Measurements from ENCODE around the gene ZSWIM3. TPM values are rescaled to one million over a fixed set of nuclear protein-coding genes. Genes with fewer than 3 reads are reported as not detected.

The ZSWIM3 gene
- total and polyA plus RNA-seq, 8 donors = 3.5 to 6.7 (median 5.7) TPM

DNA sequence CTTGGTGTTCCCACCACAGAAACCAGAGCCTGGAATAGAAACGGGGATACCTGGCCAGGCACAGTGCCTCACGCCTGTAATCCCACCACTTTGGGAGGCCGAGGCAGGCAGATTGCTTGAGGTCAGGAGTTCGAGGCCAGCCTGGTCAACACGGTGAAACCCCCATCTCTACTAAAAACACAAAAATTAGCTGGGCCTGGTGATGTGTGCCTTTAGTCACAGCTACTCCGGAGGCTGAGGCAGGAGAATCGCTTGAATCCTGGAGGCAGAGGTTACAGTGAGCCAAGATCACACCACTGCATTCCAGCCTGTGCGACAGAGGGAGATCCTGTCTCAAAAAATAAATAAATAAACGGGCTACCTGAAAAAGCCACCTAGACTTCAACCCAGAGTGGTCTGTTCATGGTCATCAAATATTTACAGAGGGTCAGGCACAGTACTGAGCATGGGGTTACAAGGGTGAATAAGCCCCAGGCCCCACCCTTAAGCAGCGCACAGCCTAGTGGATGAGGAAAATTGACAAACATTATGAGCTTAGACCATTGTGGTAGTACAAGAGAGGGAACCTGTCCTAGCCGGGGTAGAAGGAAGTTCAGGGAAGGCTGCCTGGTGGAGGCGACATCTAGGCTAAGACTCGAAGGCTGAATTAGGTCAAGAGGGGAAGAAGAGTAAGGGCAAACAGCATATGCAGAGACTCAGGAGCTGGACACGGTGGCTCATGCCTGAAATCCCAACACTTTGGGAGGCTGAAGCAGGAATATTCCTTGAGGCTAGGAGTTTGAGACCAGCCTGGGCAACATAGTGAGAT is 69.9 kb downstream of the ZSWIM3 start:
- Histone ChIP-seq H3K36me3 (no peaks in the 10 kb centered on the region), H3K27me3 (no peaks in the 10 kb centered on the region), H3K4me1 (peaks cover 5 to 15% of the 10 kb centered on the region in 2 donors), H3K27ac (no peak overlapping the region), H3K9me3 (no peaks in the 10 kb centered on the region), H3K4me3 (no peak overlapping the region)
- DNase-seq (no peak), ATAC-seq (no peak)
- TF ChIP-seq, protein P1, sequence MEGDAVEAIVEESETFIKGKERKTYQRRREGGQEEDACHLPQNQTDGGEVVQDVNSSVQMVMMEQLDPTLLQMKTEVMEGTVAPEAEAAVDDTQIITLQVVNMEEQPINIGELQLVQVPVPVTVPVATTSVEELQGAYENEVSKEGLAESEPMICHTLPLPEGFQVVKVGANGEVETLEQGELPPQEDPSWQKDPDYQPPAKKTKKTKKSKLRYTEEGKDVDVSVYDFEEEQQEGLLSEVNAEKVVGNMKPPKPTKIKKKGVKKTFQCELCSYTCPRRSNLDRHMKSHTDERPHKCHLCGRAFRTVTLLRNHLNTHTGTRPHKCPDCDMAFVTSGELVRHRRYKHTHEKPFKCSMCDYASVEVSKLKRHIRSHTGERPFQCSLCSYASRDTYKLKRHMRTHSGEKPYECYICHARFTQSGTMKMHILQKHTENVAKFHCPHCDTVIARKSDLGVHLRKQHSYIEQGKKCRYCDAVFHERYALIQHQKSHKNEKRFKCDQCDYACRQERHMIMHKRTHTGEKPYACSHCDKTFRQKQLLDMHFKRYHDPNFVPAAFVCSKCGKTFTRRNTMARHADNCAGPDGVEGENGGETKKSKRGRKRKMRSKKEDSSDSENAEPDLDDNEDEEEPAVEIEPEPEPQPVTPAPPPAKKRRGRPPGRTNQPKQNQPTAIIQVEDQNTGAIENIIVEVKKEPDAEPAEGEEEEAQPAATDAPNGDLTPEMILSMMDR (IDR thresholded peaks at IDR 0.05) = no peak
- intact Hi-C loops (cut with DNase I) = no loop called here

Other genes starting within 250 kb of the ZSWIM3 start
- not detected for gene WFDC10A, start 227.9 kb upstream of the ZSWIM3 start, total RNA-seq
- gene WFDC10A, start 227.9 kb upstream of the ZSWIM3 start, polyA plus RNA-seq (ENCODE audit: insufficient read length in 6 of 6) = not detected
- not detected for gene WFDC9, start 226.3 kb upstream of the ZSWIM3 start, total RNA-seq
- gene WFDC9, start 226.3 kb upstream of the ZSWIM3 start, polyA plus RNA-seq (ENCODE audit: insufficient read length in 6 of 6) = not detected
- gene WFDC11, start 187.4 kb upstream of the ZSWIM3 start, total RNA-seq = not detected
- gene WFDC11, start 187.4 kb upstream of the ZSWIM3 start, polyA plus RNA-seq (ENCODE audit: insufficient read length in 6 of 6) = not detected
- gene WFDC13, start 155.6 kb upstream of the ZSWIM3 start, total RNA-seq = not detected
- not detected for gene WFDC13, start 155.6 kb upstream of the ZSWIM3 start, polyA plus RNA-seq (ENCODE audit: insufficient read length in 6 of 6)
- 1 to 10 TPM in 1 of 2 donors, under 1 TPM in 1; 0.44 to 1.2 TPM for gene WFDC10B, start 152.6 kb upstream of the ZSWIM3 start, total RNA-seq
- not detected for gene WFDC10B, start 152.6 kb upstream of the ZSWIM3 start, polyA plus RNA-seq (ENCODE audit: insufficient read length in 6 of 6)
- not detected for gene SPINT4, start 135.3 kb upstream of the ZSWIM3 start, total RNA-seq
- not detected for gene SPINT4, start 135.3 kb upstream of the ZSWIM3 start, polyA plus RNA-seq (ENCODE audit: insufficient read length in 6 of 6)
- gene WFDC3, start 65.7 kb upstream of the ZSWIM3 start, total RNA-seq = 1 to 10 TPM; 5.2 to 5.7 TPM
- gene WFDC3, start 65.7 kb upstream of the ZSWIM3 start, polyA plus RNA-seq (ENCODE audit: insufficient read length in 6 of 6) = 1 to 10 TPM in 3 of 6 donors, under 1 TPM in 3; 0.26 to 1.8 (median 1.1) TPM
- 10 to 100 TPM; 22.6 to 38.5 TPM for gene DNTTIP1, start 65.7 kb upstream of the ZSWIM3 start, total RNA-seq
- 10 to 100 TPM; 25.7 to 30.9 (median 28.3) TPM for gene DNTTIP1, start 65.7 kb upstream of the ZSWIM3 start, polyA plus RNA-seq (ENCODE audit: insufficient read length in 6 of 6)
- 10 to 100 TPM in 1 of 2 donors, 1 to 10 TPM in 1; 5.9 to 17.1 TPM for gene UBE2C, start 45.0 kb upstream of the ZSWIM3 start, total RNA-seq
- gene UBE2C, start 45.0 kb upstream of the ZSWIM3 start, polyA plus RNA-seq (ENCODE audit: insufficient read length in 6 of 6) = 10 to 100 TPM; 41.7 to 99.2 (median 59.9) TPM
- gene TNNC2, start 30.3 kb upstream of the ZSWIM3 start, total RNA-seq = under 1 TPM; 0.42 to 0.61 TPM
- gene TNNC2, start 30.3 kb upstream of the ZSWIM3 start, polyA plus RNA-seq (ENCODE audit: insufficient read length in 6 of 6) = 1 to 10 TPM in 1 of 6 donors, under 1 TPM in 5; 0.21 to 1.2 (median 0.41) TPM
- 10 to 100 TPM; 23.9 to 26.3 TPM for gene SNX21, start 23.8 kb upstream of the ZSWIM3 start, total RNA-seq
- gene SNX21, start 23.8 kb upstream of the ZSWIM3 start, polyA plus RNA-seq (ENCODE audit: insufficient read length in 6 of 6) = 10 to 100 TPM; 14.5 to 22.4 (median 17.8) TPM
- gene ACOT8, start 222 bp upstream of the ZSWIM3 start, total RNA-seq = 10 to 100 TPM; 23.8 to 28.7 TPM
- 10 to 100 TPM; 19.3 to 25.1 (median 21.4) TPM for gene ACOT8, start 222 bp upstream of the ZSWIM3 start, polyA plus RNA-seq (ENCODE audit: insufficient read length in 6 of 6)
- gene ZSWIM1, start 23.6 kb downstream of the ZSWIM3 start, total RNA-seq = 10 to 100 TPM in 1 of 2 donors, 1 to 10 TPM in 1; 9.9 to 10.2 TPM
- gene ZSWIM1, start 23.6 kb downstream of the ZSWIM3 start, polyA plus RNA-seq (ENCODE audit: insufficient read length in 6 of 6) = 10 to 100 TPM; 13.5 to 14.8 (median 14.0) TPM
- under 1 TPM; 0.70 to 0.89 TPM for gene SPATA25, start 30.0 kb downstream of the ZSWIM3 start, total RNA-seq
- 1 to 10 TPM; 2.3 to 3.5 (median 3.2) TPM for gene SPATA25, start 30.0 kb downstream of the ZSWIM3 start, polyA plus RNA-seq (ENCODE audit: insufficient read length in 6 of 6)
- gene NEURL2, start 33.6 kb downstream of the ZSWIM3 start, total RNA-seq = 1 to 10 TPM; 4.0 to 4.3 TPM
- gene NEURL2, start 33.6 kb downstream of the ZSWIM3 start, polyA plus RNA-seq (ENCODE audit: insufficient read length in 6 of 6) = 1 to 10 TPM; 3.4 to 5.6 (median 4.6) TPM
- gene CTSA, start 33.7 kb downstream of the ZSWIM3 start, total RNA-seq = 100 to 1,000 TPM; 234 to 268 TPM
- gene CTSA, start 33.7 kb downstream of the ZSWIM3 start, polyA plus RNA-seq (ENCODE audit: insufficient read length in 6 of 6) = 10 to 100 TPM; 68.7 to 78.1 (median 71.0) TPM
- 100 to 1,000 TPM; 162 to 172 TPM for gene PLTP, start 54.5 kb downstream of the ZSWIM3 start, total RNA-seq
- gene PLTP, start 54.5 kb downstream of the ZSWIM3 start, polyA plus RNA-seq (ENCODE audit: insufficient read length in 6 of 6) = 10 to 100 TPM; 42.6 to 68.6 (median 54.3) TPM
- 10 to 100 TPM; 26.1 to 33.0 TPM for gene PCIF1, start 77.1 kb downstream of the ZSWIM3 start, total RNA-seq
- 10 to 100 TPM; 43.1 to 50.8 (median 45.4) TPM for gene PCIF1, start 77.1 kb downstream of the ZSWIM3 start, polyA plus RNA-seq (ENCODE audit: insufficient read length in 6 of 6)
- 10 to 100 TPM; 15.3 to 23.3 TPM for gene ZNF335, start 114.6 kb downstream of the ZSWIM3 start, total RNA-seq
- gene ZNF335, start 114.6 kb downstream of the ZSWIM3 start, polyA plus RNA-seq (ENCODE audit: insufficient read length in 6 of 6) = 10 to 100 TPM; 15.3 to 22.7 (median 16.7) TPM
- gene MMP9, start 151.3 kb downstream of the ZSWIM3 start, total RNA-seq = 10 to 100 TPM in 1 of 2 donors, 1 to 10 TPM in 1; 2.5 to 25.8 TPM
- under 1 TPM; 0.26 to 0.69 (median 0.52) TPM for gene MMP9, start 151.3 kb downstream of the ZSWIM3 start, polyA plus RNA-seq (ENCODE audit: insufficient read length in 6 of 6)
- 1 to 10 TPM in 1 of 2 donors, under 1 TPM in 1; 0.71 to 1.5 TPM for gene SLC12A5, start 171.6 kb downstream of the ZSWIM3 start, total RNA-seq
- 1 to 10 TPM; 1.0 to 2.9 (median 1.5) TPM for gene SLC12A5, start 171.6 kb downstream of the ZSWIM3 start, polyA plus RNA-seq (ENCODE audit: insufficient read length in 6 of 6)
- gene NCOA5, start 232.3 kb downstream of the ZSWIM3 start, total RNA-seq = 10 to 100 TPM; 20.6 to 23.8 TPM
- gene NCOA5, start 232.3 kb downstream of the ZSWIM3 start, polyA plus RNA-seq (ENCODE audit: insufficient read length in 6 of 6) = 10 to 100 TPM; 42.4 to 55.0 (median 51.5) TPM

Measured in left lung (tissue), 10 donors.